Osteocyte (in vitro differentiated cells): ENCODE measurements around the gene MAN1A2. TPM values are rescaled to one million over a fixed set of nuclear protein-coding genes. Genes with fewer than 3 reads are reported as not detected.
A peak's percentile ranks its signal among the peaks of the same experiment; 100 is the strongest.

Experiments used
- DNase-seq: peaks from one replicate; pipeline ENCODE4 v3.0.0; 2021; ENCODE audit warnings: mixed read lengths; ENCODE audit not compliant: unreplicated experiment; ENCODE audit errors: extremely low spot score
- H3K27ac Mint-ChIP-seq: one replicate; pipeline ENCODE4 v1.8.0; 2021; ENCODE audit warnings: mild to moderate bottlenecking, mixed read lengths; ENCODE audit not compliant: unreplicated experiment
- H3K27me3 Mint-ChIP-seq: one replicate; pipeline ENCODE4 v1.8.0; 2021; ENCODE audit warnings: mixed read lengths; ENCODE audit not compliant: unreplicated experiment
- H3K36me3 Mint-ChIP-seq: one replicate; pipeline ENCODE4 v1.8.0; 2021; ENCODE audit warnings: mixed read lengths; ENCODE audit not compliant: unreplicated experiment
- H3K4me1 Mint-ChIP-seq: one replicate; pipeline ENCODE4 v1.8.0; 2021; ENCODE audit warnings: mixed read lengths; ENCODE audit not compliant: unreplicated experiment
- H3K4me3 Mint-ChIP-seq: one replicate; pipeline ENCODE4 v1.8.0; 2021; ENCODE audit warnings: mild to moderate bottlenecking, moderate library complexity, mixed read lengths; ENCODE audit not compliant: unreplicated experiment
- H3K9me3 Mint-ChIP-seq: one replicate; pipeline ENCODE4 v1.8.0; 2021; ENCODE audit warnings: mixed read lengths; ENCODE audit not compliant: unreplicated experiment
- CTCF ChIP-seq: fragments of 200-600 bp; sonication (generic); IDR thresholded peaks from 2 replicates; pipeline ENCODE4 v1.5.0; 2021; ENCODE audit warnings: antibody characterized with exemption, mild to moderate bottlenecking, moderate library complexity
- long read RNA-seq: library from polyadenylated mRNA; unstranded; transcript quantifications from one replicate; pipeline ENCODE4 v2.0.0, GENCODE V29; 2021
- total RNA-seq: library from RNA; stranded (reverse); gene quantifications from 2 replicates; pipeline ENCODE4 v1.2.1, GENCODE V29; 2021

The MAN1A2 gene
- total RNA-seq: 48.3 and 53.7 TPM in 2 replicates
- long read RNA-seq, full-length matches to known transcripts: 16 of 105 reads
- long read RNA-seq, partial matches to known transcripts: 80 of 105 reads
- long read RNA-seq, other reads (novel, unspliced or antisense): 9 of 105 reads

- DNase-seq: peak; percentile 91
- no peaks in the 10 kb centered on the region for H3K27me3 Mint-ChIP-seq
- peaks cover 48% of the 10 kb centered on the region for H3K4me1 Mint-ChIP-seq
- TF ChIP-seq CTCF: no peak
- H3K4me3 Mint-ChIP-seq: peak within 1 kb of the TSS; percentile 91
- no peaks in the 10 kb centered on the region for H3K9me3 Mint-ChIP-seq
- H3K27ac Mint-ChIP-seq: peak within 1 kb of the TSS; percentile 98
- no peaks in the 10 kb centered on the region for H3K36me3 Mint-ChIP-seq
Measured at GRCh38 chr1:117367046-117368025, at the start of gene MAN1A2. TSS of gene MAN1A2 (plus strand) at chr1:117367449. CDS start at chr1:117368184, 735 bp downstream.

- no peak for DNase-seq
- H3K36me3 Mint-ChIP-seq: no peaks in the 10 kb centered on the region
- no peak overlapping the region for H3K27ac Mint-ChIP-seq
- peaks cover 28% of the 10 kb centered on the region for H3K27me3 Mint-ChIP-seq
- H3K4me1 Mint-ChIP-seq: no peaks in the 10 kb centered on the region
- TF ChIP-seq CTCF: no peak
- H3K4me3 Mint-ChIP-seq: no peak overlapping the region
- no peaks in the 10 kb centered on the region for H3K9me3 Mint-ChIP-seq
Measured at GRCh38 chr1:117318011-117318410, 49.2 kb upstream of the MAN1A2 start.

GRCh38 chr1:117318426-117318825 is 48.8 kb upstream of the MAN1A2 start:
- H3K4me3 Mint-ChIP-seq: no peak overlapping the region
- no peak overlapping the region for H3K27ac Mint-ChIP-seq
- no peak for TF ChIP-seq CTCF
- H3K36me3 Mint-ChIP-seq: no peaks in the 10 kb centered on the region
- no peaks in the 10 kb centered on the region for H3K9me3 Mint-ChIP-seq
- peaks cover 32% of the 10 kb centered on the region for H3K27me3 Mint-ChIP-seq
- no peaks in the 10 kb centered on the region for H3K4me1 Mint-ChIP-seq
- DNase-seq: no peak

- Mint-ChIP-seq H3K4me3 (no peak overlapping the region), H3K9me3 (no peaks in the 10 kb centered on the region), H3K27ac (no peak overlapping the region), H3K4me1 (no peaks in the 10 kb centered on the region), H3K27me3 (peaks cover 50% of the 10 kb centered on the region), H3K36me3 (no peaks in the 10 kb centered on the region)
- no peak for TF ChIP-seq CTCF
- DNase-seq: no peak
Measured at GRCh38 chr1:117320515-117320914, 46.7 kb upstream of the MAN1A2 start.
